ENCODE measurements around the gene S100A1.

DNA sequence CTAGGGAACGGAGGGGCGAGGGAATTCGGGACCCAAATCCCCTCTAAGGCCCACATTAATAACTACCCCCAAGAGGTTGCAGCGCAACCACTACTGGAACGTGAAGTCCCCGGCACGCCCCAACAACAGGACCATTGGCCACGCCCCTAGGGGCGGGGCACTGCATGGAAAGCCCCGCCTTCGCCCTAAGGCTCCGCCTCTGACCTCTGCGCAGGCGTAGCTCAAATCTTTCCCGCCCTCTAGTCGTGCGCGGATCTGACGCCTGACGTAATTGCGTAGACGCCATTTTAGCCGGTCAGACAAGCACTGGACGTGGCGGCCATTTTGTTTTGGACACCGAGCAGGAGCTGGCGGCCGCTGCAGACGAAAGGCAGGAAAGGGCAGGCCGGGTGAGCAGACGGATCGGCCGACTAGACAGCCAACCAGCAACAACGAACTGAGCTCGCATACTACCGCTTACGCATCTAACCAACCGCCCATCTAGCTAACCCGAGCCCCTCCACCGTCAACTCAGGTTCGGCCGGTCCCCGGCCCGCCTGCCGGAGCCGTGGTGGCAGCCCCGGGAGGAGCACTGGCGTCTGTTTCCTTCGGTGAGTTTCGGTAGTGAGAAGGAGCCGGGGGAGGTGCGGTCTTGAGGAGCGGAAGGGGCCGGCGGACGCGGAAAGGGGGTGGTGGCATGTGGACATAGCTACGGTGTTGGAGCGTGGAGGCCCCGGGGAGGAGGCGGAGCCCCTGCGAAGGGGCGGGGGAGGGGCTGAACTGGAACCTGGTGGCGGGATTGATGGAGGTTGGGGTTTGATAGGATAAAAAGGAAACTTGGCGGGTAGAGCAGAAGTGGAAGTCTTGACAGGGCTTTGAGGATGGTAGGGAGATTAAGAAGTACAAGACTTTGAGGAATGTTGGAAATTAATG, 5.8 kb downstream of the S100A1 start, which contains the start of gene CHTOP:
- TF ChIP-seq, protein P1, sequence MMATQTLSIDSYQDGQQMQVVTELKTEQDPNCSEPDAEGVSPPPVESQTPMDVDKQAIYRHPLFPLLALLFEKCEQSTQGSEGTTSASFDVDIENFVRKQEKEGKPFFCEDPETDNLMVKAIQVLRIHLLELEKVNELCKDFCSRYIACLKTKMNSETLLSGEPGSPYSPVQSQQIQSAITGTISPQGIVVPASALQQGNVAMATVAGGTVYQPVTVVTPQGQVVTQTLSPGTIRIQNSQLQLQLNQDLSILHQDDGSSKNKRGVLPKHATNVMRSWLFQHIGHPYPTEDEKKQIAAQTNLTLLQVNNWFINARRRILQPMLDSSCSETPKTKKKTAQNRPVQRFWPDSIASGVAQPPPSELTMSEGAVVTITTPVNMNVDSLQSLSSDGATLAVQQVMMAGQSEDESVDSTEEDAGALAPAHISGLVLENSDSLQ (IDR thresholded peaks at IDR 0.05), result peak; percentile 63; the same call in 1 of the 2 replicates
- no peak for TF ChIP-seq ZNF384 (IDR thresholded peaks at IDR 0.05)

All from HEK293T (cell line).